Tibial nerve (tissue), 4 donors: ENCODE measurements around the gene CPAMD8.

Experiments used
- CTCF ChIP-seq, 5 experiments: fragments of 200-600 bp in 3 of 5; fragments of 450-650 bp in 2 of 5; sonication (generic) in 3 of 5; IDR thresholded peaks; one replicate each; pipeline ENCODE4 v1.5.1; 2016 to 2019; ENCODE audit warnings: antibody characterized with exemption in 5 of 5, mild to moderate bottlenecking in 3 of 5, moderate library complexity in 2 of 5
- EP300 ChIP-seq, 2 donors: sonication (generic); formaldehyde crosslinking; IDR thresholded peaks; one replicate each; pipeline ENCODE4 v1.6.1; 2017; ENCODE audit warnings: antibody characterized with exemption in 2 of 2, mild to moderate bottlenecking in 1 of 2

- TF ChIP-seq CTCF (IDR thresholded peaks at IDR 0.05) (no peak), EP300 (IDR thresholded peaks at IDR 0.05) (peak in 1 of 2 donors; percentile 59)
Observed at GRCh38 chr19:16888629-16889365, 137.8 kb downstream of the CPAMD8 start, which contains the start of gene F2RL3.
